Activated naive CD4-positive, alpha-beta T cell treated with anti-CD3 and anti-CD28 coated beads, Interleukin-2, amount 50 U/mL, for 24 hours (primary cell): Measurements from ENCODE around the gene SCAMP2.

Experiments
- H3K27ac Mint-ChIP-seq: one replicate; pipeline ENCODE4 v1.8.0; 2021; ENCODE audit warnings: mild to moderate bottlenecking, mixed read lengths
- H3K27me3 Mint-ChIP-seq: one replicate; pipeline ENCODE4 v1.8.0; 2021; ENCODE audit warnings: mixed read lengths
- H3K36me3 Mint-ChIP-seq: one replicate; pipeline ENCODE4 v1.8.0; 2021; ENCODE audit warnings: mixed read lengths
- H3K4me1 Mint-ChIP-seq: one replicate; pipeline ENCODE4 v1.8.0; 2021; ENCODE audit warnings: mixed read lengths
- H3K4me3 Mint-ChIP-seq: one replicate; pipeline ENCODE4 v1.8.0; 2021; ENCODE audit warnings: mild to moderate bottlenecking, mixed read lengths
- H3K9me3 Mint-ChIP-seq: one replicate; pipeline ENCODE4 v1.8.0; 2021; ENCODE audit warnings: mixed read lengths

The SCAMP2 gene

DNA sequence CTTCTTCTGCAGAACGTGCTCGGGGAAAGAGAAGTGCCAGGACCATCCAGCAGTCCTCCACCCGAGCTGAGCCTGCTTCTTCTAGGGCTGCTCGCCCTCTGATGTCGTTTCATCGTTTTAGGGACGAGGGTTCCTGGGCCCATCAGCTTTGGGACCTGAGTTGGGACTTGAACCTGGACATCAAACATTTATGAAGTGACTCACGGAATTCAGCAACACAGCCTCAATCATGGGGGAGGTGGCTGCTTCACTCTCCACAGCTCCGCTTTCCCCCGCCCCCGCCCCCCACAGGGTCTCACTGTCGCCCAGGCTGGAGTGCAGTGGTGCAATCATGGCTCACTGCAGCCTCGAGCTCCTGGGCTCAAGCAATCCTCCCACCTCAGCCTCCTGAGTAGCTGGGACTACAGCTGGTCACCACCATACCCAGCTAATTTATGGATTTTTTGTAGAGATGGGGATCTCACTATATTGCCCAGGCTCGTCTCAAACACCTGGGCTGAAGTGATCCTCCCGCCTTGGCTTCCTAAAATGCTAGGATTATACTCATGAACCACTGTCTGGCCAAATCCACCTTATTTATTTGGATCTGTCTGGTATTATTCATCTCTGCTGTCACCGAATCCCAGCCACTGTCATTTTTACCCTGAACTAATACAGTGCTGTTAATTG, 725 bp upstream of the SCAMP2 start:
- Mint-ChIP-seq H3K9me3 (no peaks in the 10 kb centered on the region), H3K36me3 (peaks cover 3% of the 10 kb centered on the region), H3K4me1 (peaks cover 43% of the 10 kb centered on the region), H3K27me3 (no peaks in the 10 kb centered on the region), H3K27ac (peak overlapping the region; percentile 91), H3K4me3 (peak overlapping the region; percentile 99)

- Mint-ChIP-seq H3K9me3 (no peaks in the 10 kb centered on the region), H3K4me1 (peaks cover 55% of the 10 kb centered on the region), H3K4me3 (peak overlapping the region; percentile 99), H3K36me3 (peaks cover 8% of the 10 kb centered on the region), H3K27me3 (no peaks in the 10 kb centered on the region), H3K27ac (peak overlapping the region; percentile 95)
These were observed 496 bp downstream of the SCAMP2 start for GRCh38 chr15:74872702-74873035.

- H3K27me3 Mint-ChIP-seq: no peaks in the 10 kb centered on the region
These were observed 2.5 kb downstream of the SCAMP2 start for GRCh38 chr15:74870436-74871215.

DNA sequence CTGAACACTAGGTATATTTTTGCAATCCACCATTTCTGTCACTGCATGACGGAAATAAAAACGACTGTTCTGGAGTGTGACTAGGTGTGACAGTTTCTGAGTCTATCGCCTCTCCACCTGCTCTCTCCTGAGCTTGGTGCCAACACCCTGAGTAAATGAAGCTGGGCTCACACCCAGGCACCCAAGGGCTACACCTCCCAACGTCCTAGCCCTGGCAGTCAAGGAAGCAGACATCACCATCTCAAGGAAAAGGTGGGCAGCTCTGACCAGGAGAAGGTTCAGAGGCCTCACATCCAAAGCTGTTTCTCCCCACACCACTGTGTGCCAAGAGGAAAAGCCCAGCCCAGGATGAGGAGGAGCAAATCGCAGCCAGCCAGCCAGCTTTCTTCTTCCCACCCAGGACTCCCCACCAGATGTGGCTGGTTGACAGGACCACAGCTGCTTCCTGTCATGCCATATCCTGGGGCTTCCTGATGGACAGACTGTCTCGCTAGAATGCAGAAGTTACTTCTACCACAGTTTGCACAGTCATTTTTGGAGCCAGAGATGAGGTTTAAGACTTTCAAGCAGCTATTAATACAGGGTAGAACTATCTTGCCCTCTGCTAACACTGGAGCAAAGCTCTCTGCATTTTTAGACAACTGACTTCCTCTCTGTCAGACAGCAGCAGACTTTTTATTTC, 3.3 kb downstream of the SCAMP2 start:
- peaks cover 10% of the 10 kb centered on the region for H3K36me3 Mint-ChIP-seq
- no peaks in the 10 kb centered on the region for H3K27me3 Mint-ChIP-seq
- H3K27ac Mint-ChIP-seq: peak overlapping the region; percentile 95
- H3K4me3 Mint-ChIP-seq: peak overlapping the region; percentile 80
- peaks cover 82% of the 10 kb centered on the region for H3K4me1 Mint-ChIP-seq
- no peaks in the 10 kb centered on the region for H3K9me3 Mint-ChIP-seq

More at GRCh38 chr15:74870436-74871215, 2.5 kb downstream of the SCAMP2 start:
- Mint-ChIP-seq H3K36me3 (peaks cover 10% of the 10 kb centered on the region), H3K4me1 (peaks cover 76% of the 10 kb centered on the region), H3K27ac (peak overlapping the region; percentile 95), H3K4me3 (peak overlapping the region; percentile 80), H3K9me3 (no peaks in the 10 kb centered on the region)

DNA sequence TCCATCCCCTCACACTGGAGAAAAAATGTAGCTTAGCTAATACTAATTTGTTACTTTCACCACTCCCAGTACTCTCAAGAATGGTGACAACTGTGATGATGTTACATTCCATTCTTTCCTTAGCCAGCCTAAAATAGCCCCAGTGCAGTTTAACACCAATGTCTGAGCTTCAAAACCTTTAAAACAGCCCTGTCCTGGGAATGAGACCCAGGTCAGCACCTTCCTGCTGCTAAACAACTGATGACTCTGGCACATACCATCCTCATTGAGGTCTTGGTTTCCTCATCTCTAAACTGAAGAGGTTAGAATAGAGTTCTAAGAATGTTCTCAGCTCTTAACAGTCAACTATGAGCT, 3.8 kb downstream of the SCAMP2 start:
- Mint-ChIP-seq H3K27me3 (no peaks in the 10 kb centered on the region), H3K27ac (peak overlapping the region; percentile 68), H3K4me3 (peak overlapping the region; percentile 80), H3K4me1 (peaks cover 86% of the 10 kb centered on the region), H3K36me3 (peaks cover 10% of the 10 kb centered on the region), H3K9me3 (no peaks in the 10 kb centered on the region)

- no peaks in the 10 kb centered on the region for H3K9me3 Mint-ChIP-seq
- H3K27me3 Mint-ChIP-seq: no peaks in the 10 kb centered on the region
- H3K4me3 Mint-ChIP-seq: peak overlapping the region; percentile 57
- peaks cover 93% of the 10 kb centered on the region for H3K4me1 Mint-ChIP-seq
- H3K36me3 Mint-ChIP-seq: peaks cover 10% of the 10 kb centered on the region
- H3K27ac Mint-ChIP-seq: peak overlapping the region; percentile 66
These were observed 5.1 kb downstream of the SCAMP2 start for GRCh38 chr15:74868059-74868458.

- Mint-ChIP-seq H3K4me1 (peaks cover 88% of the 10 kb centered on the region), H3K4me3 (peak overlapping the region; percentile 57), H3K36me3 (peaks cover 10% of the 10 kb centered on the region), H3K9me3 (no peaks in the 10 kb centered on the region), H3K27ac (peak overlapping the region; percentile 66), H3K27me3 (no peaks in the 10 kb centered on the region)
These were observed 5.6 kb downstream of the SCAMP2 start for GRCh38 chr15:74867466-74868038.

- Mint-ChIP-seq H3K4me3 (no peak overlapping the region), H3K27ac (peak overlapping the region; percentile 9), H3K27me3 (no peaks in the 10 kb centered on the region), H3K36me3 (peaks cover 10% of the 10 kb centered on the region), H3K4me1 (peaks cover 80% of the 10 kb centered on the region), H3K9me3 (no peaks in the 10 kb centered on the region)
These were observed 7.1 kb downstream of the SCAMP2 start for GRCh38 chr15:74866090-74866489.

DNA sequence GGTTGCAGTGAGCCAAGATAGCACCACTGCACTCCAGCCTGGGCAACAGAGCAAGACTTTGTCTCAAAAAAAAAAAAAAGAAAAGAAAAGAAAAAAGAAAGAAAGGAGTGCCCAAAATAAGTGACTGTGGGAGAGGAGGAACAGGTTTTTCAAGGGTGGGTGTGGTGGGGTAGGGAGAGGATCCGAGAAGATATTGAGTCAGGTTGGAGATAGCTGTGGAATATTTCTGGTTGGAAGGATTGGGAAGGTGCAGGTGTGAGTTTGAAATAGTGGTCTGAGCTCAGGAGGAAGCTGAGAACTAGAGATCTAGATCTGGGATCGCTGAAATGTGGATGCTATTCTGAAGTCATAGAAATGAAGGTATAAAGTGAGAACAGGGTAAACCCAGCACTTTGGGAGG, 7.8 kb downstream of the SCAMP2 start:
- Mint-ChIP-seq H3K9me3 (no peaks in the 10 kb centered on the region), H3K4me1 (peaks cover 72% of the 10 kb centered on the region), H3K27me3 (no peaks in the 10 kb centered on the region), H3K36me3 (peaks cover 9% of the 10 kb centered on the region), H3K27ac (peak overlapping the region; percentile 43), H3K4me3 (peak overlapping the region; percentile 16)

GRCh38 chr15:74864296-74864695, 8.9 kb downstream of the SCAMP2 start:
- H3K4me1 Mint-ChIP-seq: peaks cover 68% of the 10 kb centered on the region
- no peaks in the 10 kb centered on the region for H3K9me3 Mint-ChIP-seq
- H3K27me3 Mint-ChIP-seq: no peaks in the 10 kb centered on the region
- H3K36me3 Mint-ChIP-seq: peaks cover 7% of the 10 kb centered on the region
- H3K4me3 Mint-ChIP-seq: peak overlapping the region; percentile 58
- peak overlapping the region; percentile 94 for H3K27ac Mint-ChIP-seq

- peaks cover 68% of the 10 kb centered on the region for H3K4me1 Mint-ChIP-seq
- H3K36me3 Mint-ChIP-seq: peaks cover 7% of the 10 kb centered on the region
- no peaks in the 10 kb centered on the region for H3K9me3 Mint-ChIP-seq
- H3K4me3 Mint-ChIP-seq: peak overlapping the region; percentile 3
- peak overlapping the region; percentile 79 for H3K27ac Mint-ChIP-seq
- no peaks in the 10 kb centered on the region for H3K27me3 Mint-ChIP-seq
These were observed 9.7 kb downstream of the SCAMP2 start for GRCh38 chr15:74863239-74864056.

DNA sequence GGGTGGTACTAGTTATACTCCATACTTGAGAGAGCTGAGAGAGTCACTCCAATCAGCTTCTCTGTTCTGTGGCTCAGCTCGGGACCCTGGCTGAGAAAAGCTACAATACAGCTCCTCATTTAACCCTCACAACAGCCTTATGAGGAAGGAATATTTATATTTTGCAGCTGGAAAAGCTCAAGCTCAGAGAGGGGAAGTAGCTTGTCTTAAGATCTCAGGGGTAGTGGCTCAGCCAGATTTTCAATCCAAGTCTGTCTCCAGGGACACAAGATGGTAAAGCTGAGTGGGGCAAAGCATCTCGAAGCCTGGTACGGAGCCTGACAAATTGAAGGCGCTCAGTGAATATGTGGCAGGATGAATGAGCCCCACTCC, 14.8 kb downstream of the SCAMP2 start:
- H3K36me3 Mint-ChIP-seq: peaks cover under 1% of the 10 kb centered on the region
- no peak overlapping the region for H3K4me3 Mint-ChIP-seq
- H3K4me1 Mint-ChIP-seq: peaks cover 44% of the 10 kb centered on the region
- no peaks in the 10 kb centered on the region for H3K9me3 Mint-ChIP-seq
- peak overlapping the region; percentile 62 for H3K27ac Mint-ChIP-seq
- no peaks in the 10 kb centered on the region for H3K27me3 Mint-ChIP-seq

DNA sequence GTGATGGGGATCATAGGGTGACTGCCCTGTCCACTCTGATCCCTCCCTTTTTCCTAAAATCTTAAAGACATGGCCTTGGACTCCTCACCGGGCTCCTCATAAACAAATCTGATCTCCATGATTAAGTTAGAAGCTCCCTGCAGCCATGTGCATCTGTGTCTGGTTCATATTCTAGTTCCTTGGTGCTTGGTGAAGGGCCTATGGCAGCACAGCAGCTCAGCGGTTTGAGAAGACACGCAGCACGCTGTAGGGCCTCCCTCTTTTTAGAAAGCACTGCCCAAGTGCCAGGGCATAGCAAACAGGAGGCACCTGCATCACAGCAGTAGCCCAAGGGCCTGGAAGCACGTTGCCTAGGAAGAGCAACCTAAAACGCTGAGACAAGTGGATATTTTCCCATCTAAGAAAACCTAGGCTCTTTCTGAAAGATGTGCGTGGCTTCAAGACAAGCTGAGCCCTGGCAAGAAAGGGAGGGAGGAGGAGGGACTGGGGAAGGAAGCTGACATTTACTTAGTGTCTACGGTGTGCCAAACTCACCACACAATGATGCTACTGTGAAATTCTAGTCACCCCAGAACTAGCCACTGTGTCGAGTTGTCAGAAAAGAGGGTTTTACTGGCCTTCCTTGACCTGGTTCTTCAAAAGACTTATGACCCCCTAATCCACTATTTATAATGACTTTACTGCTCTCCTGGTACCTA, 15.3 kb downstream of the SCAMP2 start:
- no peaks in the 10 kb centered on the region for H3K9me3 Mint-ChIP-seq
- H3K27ac Mint-ChIP-seq: peak overlapping the region; percentile 62
- peaks cover 2% of the 10 kb centered on the region for H3K36me3 Mint-ChIP-seq
- no peaks in the 10 kb centered on the region for H3K27me3 Mint-ChIP-seq
- peaks cover 42% of the 10 kb centered on the region for H3K4me1 Mint-ChIP-seq
- no peak overlapping the region for H3K4me3 Mint-ChIP-seq

- Mint-ChIP-seq H3K36me3 (peaks cover 2% of the 10 kb centered on the region), H3K4me1 (peaks cover 42% of the 10 kb centered on the region), H3K27me3 (no peaks in the 10 kb centered on the region), H3K27ac (peak overlapping the region; percentile 8), H3K9me3 (no peaks in the 10 kb centered on the region), H3K4me3 (no peak overlapping the region)
These were observed 16.0 kb downstream of the SCAMP2 start for GRCh38 chr15:74857082-74857655.
